BJ (cell line): ENCODE results near the gene DNMT1. TPM values are rescaled to one million over a fixed set of nuclear protein-coding genes. Genes with fewer than 3 reads are reported as not detected.

Source experiments
- CTCF ChIA-PET: fragments of 350-600 bp; formaldehyde crosslinking; extraction: SDS; loops from one replicate; lab custom pipeline; 2021; ENCODE audit warnings: antibody characterized with exemption, inconsistent platforms; lab: Yijun Ruan, JAX
- POLR2A ChIA-PET: fragments of 300-600 bp; sonication (Branson Sonifier 250); formaldehyde crosslinking; extraction: SDS; loops from one replicate; lab custom pipeline; 2021; ENCODE audit warnings: antibody characterized with exemption; lab: Charles Lee
- DNase-seq: peaks from one replicate; pipeline ENCODE4 v3.0.0-alpha.2; 2011; ENCODE audit warnings: low read depth
- H3K27me3 ChIP-seq: 2 replicates; pipeline ENCODE4 v1.6.0; 2011; ENCODE audit warnings: low read length; ENCODE audit not compliant: control insufficient read depth, insufficient read depth
- H3K36me3 ChIP-seq: 2 replicates; pipeline ENCODE4 v1.5.1; 2011; ENCODE audit warnings: low read length; ENCODE audit not compliant: control insufficient read depth, insufficient read depth
- H3K4me3 ChIP-seq: 2 replicates; pipeline ENCODE4 v1.5.1; 2011; ENCODE audit warnings: low read depth, mild to moderate bottlenecking, control low read depth, low read length
- CTCF ChIP-seq: IDR thresholded peaks from 2 replicates; pipeline ENCODE4 v1.5.1; 2011; ENCODE audit warnings: low read depth, mild to moderate bottlenecking, control low read depth, inconsistent platforms, low read length, moderate library complexity; ENCODE audit not compliant: insufficient read depth
- polyA plus RNA-seq: library from polyadenylated mRNA; depleted of rRNA; stranded (reverse); fragments of >200 nt; gene quantifications from 2 replicates; pipeline ENCODE4 v1.2.3, GENCODE V29; 2011

DNMT1 gene
- polyA plus RNA-seq, 1 experiment, result 31.5 TPM

GRCh38 chr19:10116085-10116865, 78.5 kb downstream of the DNMT1 start:
- Histone ChIP-seq H3K36me3 (peaks cover 32% of the 10 kb centered on the region), H3K27me3 (no peaks in the 10 kb centered on the region), H3K4me3 (no peak overlapping the region)
- CTCF ChIA-PET, result interaction anchor here (1.5 to 2.7 kb wide), 3 partner anchors 134 to 186 kb away, joined by 6 to 7 read pairs (median 6); no protein-coding TSS in a partner anchor
- TF ChIP-seq CTCF, result no peak
- POLR2A ChIA-PET, result no interaction called here
- no peak for DNase-seq

- POLR2A ChIA-PET, result interaction anchor here (0.6 kb wide), 1 partner anchor 61 kb away, joined by 5 read pairs; no protein-coding TSS in a partner anchor
- Histone ChIP-seq H3K27me3 (no peaks in the 10 kb centered on the region), H3K4me3 (no peak overlapping the region), H3K36me3 (peaks cover 37% of the 10 kb centered on the region)
- DNase-seq, result no peak
- TF ChIP-seq CTCF, result no peak
- CTCF ChIA-PET, result interaction anchor here (1.1 to 2.7 kb wide), 3 partner anchors 9 to 185 kb away, joined by 4 to 7 read pairs (median 6); partner anchors contain the start of gene PPAN
These were observed 79.2 kb downstream of the DNMT1 start for GRCh38 chr19:10115392-10116084.

- no peak for DNase-seq
- Histone ChIP-seq H3K4me3 (no peak overlapping the region), H3K36me3 (peaks cover 44% of the 10 kb centered on the region), H3K27me3 (no peaks in the 10 kb centered on the region)
- CTCF ChIA-PET, result interaction anchor here (0.6 to 2.7 kb wide), 4 partner anchors 9 to 184 kb away, joined by 3 to 7 read pairs (median 5); partner anchors contain the start of gene PPAN
- no peak for TF ChIP-seq CTCF
- POLR2A ChIA-PET, result interaction anchor here (0.6 kb wide), 2 partner anchors 62 to 195 kb away, joined by 5 read pairs; no protein-coding TSS in a partner anchor
These were observed 79.9 kb downstream of the DNMT1 start for GRCh38 chr19:10114651-10115391.

GRCh38 chr19:10113964-10114650, 80.6 kb downstream of the DNMT1 start:
- Histone ChIP-seq H3K27me3 (no peaks in the 10 kb centered on the region), H3K36me3 (peaks cover 50% of the 10 kb centered on the region), H3K4me3 (no peak overlapping the region)
- ChIA-PET CTCF (interaction anchor here (0.6 to 2.7 kb wide), 8 partner anchors 8 to 184 kb away, joined by 3 to 7 read pairs (median 4); partner anchors contain the start of genes MRPL4 and PPAN), POLR2A (interaction anchor here (0.6 kb wide), 1 partner anchor 195 kb away, joined by 5 read pairs; no protein-coding TSS in a partner anchor)
- no peak for TF ChIP-seq CTCF
- DNase-seq, result no peak
